ENCODE data around the gene TERB1.
"Not testable (repeated sequence)": the region's sequence is repeated elsewhere in the genome, so short reads cannot be mapped to it uniquely, and the experiment has no call there.

TERB1 gene

GRCh38 chr16:66830422-66831404 lies 29.3 kb upstream of the TERB1 start, which contains the start of gene NAE1:
Gene NAE1 (minus strand): TSS chr16:66830976. CDS start chr16:66830899, 77 bp downstream.
- peak; percentile 71 for DNase-seq (ENCODE audit: low read depth)

- DNase-seq (ENCODE audit: low read depth): no peak
Measured at GRCh38 chr16:66824006-66824405, 22.6 kb upstream of the TERB1 start.

GRCh38 chr16:66814734-66815133 lies 13.3 kb upstream of the TERB1 start:
- DNase-seq (ENCODE audit: low read depth): no peak

DNA sequence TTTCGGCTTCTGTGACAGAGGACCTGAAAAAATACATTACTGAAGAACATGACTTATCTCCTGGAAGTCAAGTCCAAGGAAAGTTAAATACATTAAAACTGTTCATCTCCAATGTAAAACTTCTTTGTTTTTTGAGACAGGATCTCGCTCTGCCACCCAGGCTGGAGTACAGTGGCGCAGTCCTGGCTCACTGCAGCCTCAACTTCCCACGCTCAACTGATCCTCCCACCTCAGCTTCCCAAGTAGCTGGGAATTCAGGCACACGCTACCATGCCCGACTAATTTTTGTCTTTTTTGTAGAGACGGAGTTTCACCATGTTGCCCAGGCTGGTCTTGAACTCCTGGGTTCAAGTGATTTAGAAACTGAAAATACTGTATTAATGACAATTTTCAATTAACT lies 9.7 kb upstream of the TERB1 start:
- no peak for DNase-seq (ENCODE audit: low read depth)

DNA sequence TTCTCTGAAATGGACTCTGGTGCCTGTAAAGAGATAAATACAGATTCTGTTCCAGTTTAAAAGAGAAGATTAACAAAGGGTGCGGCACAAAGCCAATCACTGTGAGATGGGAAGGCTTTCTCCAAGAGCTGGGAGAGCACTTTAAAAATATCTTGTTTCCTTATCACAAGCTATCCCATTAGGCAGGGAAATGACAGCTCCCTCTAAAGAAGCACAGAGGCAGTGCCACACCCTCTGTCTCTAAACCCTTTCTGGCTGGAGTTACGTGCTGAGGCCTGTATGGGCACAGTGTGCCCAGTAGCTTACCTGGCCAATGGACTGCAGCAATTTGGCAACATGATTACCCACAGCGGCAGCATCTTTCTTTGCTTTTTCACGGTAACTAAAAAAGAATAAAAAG lies 9.0 kb upstream of the TERB1 start:
- no peak for DNase-seq (ENCODE audit: low read depth)

GRCh38 chr16:66809765-66810164 lies 8.4 kb upstream of the TERB1 start:
- no peak for DNase-seq (ENCODE audit: low read depth)

GRCh38 chr16:66802159-66802558 lies 775 bp upstream of the TERB1 start:
- no peak for DNase-seq (ENCODE audit: low read depth)

GRCh38 chr16:66800856-66801255 lies 528 bp downstream of the TERB1 start:
- DNase-seq (ENCODE audit: low read depth): no peak

DNA sequence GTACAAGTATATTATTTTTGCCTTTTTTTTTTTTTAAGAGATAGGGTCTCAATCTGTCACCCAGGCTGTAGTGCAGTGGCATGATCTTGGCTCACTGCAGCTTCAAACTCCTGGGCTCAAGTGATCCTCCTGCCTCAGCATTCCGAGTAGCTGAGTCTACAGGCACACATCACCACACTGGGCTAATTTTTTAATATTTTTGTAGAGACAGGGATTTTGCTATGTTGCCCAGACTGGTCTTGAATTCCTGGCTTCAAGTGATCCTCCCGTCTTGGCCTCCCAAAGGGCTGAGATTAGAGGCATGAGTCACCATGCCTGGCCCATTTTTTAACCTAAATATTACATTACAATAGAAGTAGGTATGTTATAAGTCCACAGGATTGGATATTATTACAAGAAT lies 3.2 kb downstream of the TERB1 start:
- DNase-seq (ENCODE audit: low read depth): peak; percentile 5

DNA sequence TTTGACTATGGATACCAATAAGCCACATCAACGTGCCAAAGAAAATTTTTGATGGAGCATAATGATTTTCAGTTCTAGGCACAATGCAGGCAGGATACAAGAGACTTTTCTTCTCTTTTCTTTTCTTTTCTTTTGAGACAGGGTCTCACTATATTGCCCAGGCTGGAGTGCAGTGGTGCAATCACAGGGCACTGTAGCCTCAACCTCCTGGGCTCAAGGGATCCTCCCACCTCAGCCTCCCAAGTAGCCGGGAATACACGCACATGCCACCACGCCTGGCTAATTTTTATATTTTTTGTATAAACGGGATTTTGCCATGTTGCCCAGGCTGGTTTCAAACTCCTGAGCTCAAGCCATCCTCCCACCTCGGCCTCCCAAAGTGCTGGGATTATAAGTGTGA lies 7.4 kb downstream of the TERB1 start:
- DNase-seq (ENCODE audit: low read depth): not testable (repeated sequence)

DNA sequence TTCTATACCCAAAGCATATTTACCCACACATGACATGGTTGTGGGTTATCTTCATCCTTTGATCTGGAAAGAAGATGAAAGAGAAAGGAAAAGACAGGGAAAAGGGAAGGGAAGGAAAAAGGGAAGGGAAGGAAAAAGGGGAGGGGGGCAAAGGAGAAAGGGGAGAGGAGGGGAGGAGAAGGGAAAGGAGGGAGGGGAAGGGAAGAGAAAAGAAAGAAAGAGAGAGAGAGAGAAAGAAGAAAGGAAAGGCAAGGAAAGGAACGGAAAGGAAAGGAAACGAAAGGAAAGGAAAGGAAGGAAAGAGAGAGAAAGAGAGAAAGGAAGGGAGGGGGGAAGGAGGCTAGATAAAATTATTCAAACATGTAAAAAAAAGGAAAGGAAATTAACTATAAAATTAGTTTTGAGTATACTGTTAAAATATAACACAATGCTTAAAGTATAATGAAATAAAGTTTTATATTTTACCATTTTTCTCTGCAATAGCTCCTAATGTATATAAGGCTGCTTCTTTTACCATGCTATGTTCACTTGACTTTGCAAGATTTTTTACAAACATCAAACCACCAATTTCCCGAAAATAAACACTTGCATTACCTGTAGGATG lies 11.2 kb downstream of the TERB1 start:
- no peak for DNase-seq (ENCODE audit: low read depth)

GRCh38 chr16:66787427-66787826 lies 14.0 kb downstream of the TERB1 start:
- DNase-seq (ENCODE audit: low read depth): no peak

DNA sequence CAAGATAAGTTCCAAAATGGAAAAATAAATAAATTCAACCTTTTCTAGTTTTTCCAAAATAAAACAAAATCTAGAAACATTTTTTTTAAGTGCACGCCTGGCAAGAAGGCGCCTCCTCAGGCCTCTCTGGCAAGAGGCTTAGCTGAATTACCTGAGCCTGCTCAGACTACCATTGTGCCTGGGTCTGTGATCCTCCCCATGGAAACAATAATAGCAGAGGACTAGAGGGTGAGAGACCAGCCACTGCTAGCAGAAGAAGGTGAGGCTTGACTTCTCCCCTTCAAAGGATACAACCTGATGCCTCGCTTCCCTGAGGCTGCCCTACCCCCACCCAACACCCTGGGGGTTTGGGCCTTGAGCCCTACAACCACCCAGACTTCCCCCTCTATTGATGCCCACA lies 14.8 kb downstream of the TERB1 start:
- no peak for DNase-seq (ENCODE audit: low read depth)

DNA sequence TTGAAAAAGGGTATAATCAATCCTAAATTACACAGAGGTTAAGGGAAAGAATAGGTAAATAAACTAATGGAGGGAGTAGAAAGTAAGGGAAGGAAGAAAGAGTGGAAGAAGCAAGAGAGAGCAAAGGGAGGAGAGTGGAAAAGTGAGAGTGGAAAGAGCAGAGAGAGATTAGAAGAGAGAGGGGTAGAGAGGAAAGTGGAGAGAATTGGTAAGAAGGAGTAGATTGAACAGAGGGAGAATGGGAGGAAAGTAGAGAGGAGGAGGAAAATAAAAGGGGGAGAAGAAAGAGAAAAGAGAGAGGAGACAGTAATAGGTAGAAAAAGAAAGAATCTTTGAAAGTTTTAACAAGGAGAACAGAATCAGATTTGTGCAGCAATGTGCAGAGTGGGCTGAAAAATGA lies 24.9 kb downstream of the TERB1 start:
- DNase-seq (ENCODE audit: low read depth): no peak

GRCh38 chr16:66774981-66775380 lies 26.4 kb downstream of the TERB1 start:
- no peak for DNase-seq (ENCODE audit: low read depth)

- DNase-seq (ENCODE audit: low read depth): no peak
Measured at GRCh38 chr16:66758086-66758485, 43.3 kb downstream of the TERB1 start.

DNA sequence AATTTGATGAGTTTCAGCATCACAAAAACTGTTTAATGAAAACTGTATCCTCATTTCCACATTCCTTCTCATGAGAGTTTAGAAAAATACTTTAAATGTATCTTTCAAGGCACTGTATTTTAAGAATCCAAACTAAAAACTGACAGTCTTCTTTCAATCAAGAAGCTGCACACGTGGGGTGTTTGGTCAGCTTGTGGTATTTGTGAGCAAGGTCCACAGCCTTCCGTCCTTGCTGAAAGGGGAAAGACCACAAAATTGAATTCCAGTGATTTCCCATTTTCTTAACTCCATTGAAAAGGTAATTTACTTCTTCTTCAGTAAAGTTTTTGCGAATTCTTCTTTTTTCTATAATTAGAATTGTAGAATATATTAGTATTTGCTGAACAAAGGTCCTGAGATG lies 46.6 kb downstream of the TERB1 start:
- DNase-seq (ENCODE audit: low read depth): no peak

- no peak for DNase-seq (ENCODE audit: low read depth)
Measured at GRCh38 chr16:66754211-66754610, 47.2 kb downstream of the TERB1 start.

DNA sequence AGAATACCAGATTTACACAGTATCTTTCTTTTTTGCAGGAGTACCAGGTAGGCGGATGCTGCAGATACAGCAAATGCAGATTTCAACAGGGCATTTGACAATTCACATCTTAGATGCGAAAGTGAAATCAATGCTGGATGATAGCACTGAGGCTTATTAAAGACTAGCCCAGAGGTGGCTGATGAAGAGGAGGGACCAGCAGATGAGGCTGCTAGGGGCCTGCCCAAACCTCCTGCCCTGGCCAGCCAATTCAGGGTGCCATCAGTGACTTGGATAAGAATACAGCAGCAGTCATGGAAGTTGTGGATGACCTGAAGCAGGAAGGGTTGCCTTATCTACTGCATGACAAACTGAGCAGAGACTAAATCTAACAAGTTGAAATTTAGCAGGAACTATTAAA lies 48.4 kb downstream of the TERB1 start:
- DNase-seq (ENCODE audit: low read depth): no peak

DNA sequence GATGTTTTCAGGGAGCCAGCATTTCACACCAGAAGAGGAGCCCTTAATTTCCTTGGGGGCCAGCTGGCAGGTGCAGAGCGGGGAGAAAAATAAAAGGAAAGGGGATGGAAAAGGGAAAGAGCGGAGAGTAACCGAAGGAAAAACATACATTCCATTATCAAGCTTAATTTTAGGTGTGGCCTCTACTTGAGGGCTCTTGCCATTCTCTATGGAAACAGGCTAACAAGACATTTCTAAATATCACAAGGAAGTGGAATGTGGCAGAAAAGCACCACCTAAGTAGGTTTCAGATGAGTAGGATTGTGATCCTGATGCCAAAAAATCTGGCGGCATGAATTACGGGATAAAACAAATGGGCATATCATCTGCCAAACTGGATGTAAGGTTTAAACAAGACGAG lies 49.0 kb downstream of the TERB1 start:
- DNase-seq (ENCODE audit: low read depth): no peak

GRCh38 chr16:66751992-66752322 lies 49.4 kb downstream of the TERB1 start:
- DNase-seq (ENCODE audit: low read depth): no peak

- no peak for DNase-seq (ENCODE audit: low read depth)
Measured at GRCh38 chr16:66751303-66751991, 49.9 kb downstream of the TERB1 start, which contains the start of gene DYNC1LI2. Gene DYNC1LI2 (minus strand): TSS chr16:66751609. CDS start chr16:66751591, 18 bp downstream.

- DNase-seq (ENCODE audit: low read depth): no peak
Measured at GRCh38 chr16:66751053-66751302, 50.4 kb downstream of the TERB1 start.

All from HS-27A (cell line).